GM21423 (cell line): ENCODE measurements around the gene PPP1R1A.

Experiments
- ATAC-seq: cut with Tn5 transposase; IDR thresholded peaks from one replicate; pipeline ENCODE4 v1.9.1; 2021; ENCODE audit warnings: mild to moderate bottlenecking, moderate library complexity; ENCODE audit not compliant: unreplicated experiment

The PPP1R1A gene

GRCh38 chr12:54588110-54588889 lies at the start of gene PPP1R1A:
TSS of gene PPP1R1A (minus strand) at chr12:54588659. CDS start at chr12:54588488, 171 bp downstream.
- no peak for ATAC-seq

GRCh38 chr12:54634795-54635194 lies 46.3 kb upstream of the PPP1R1A start, which contains the start of gene LACRT:
TSS of gene LACRT (minus strand) at chr12:54634895. CDS start at chr12:54634841, 54 bp downstream.
- no peak for ATAC-seq

- ATAC-seq: no peak
These were observed 43.7 kb upstream of the PPP1R1A start for GRCh38 chr12:54631988-54632728.

- ATAC-seq: no peak
These were observed 43.1 kb upstream of the PPP1R1A start for GRCh38 chr12:54631551-54631950.

- ATAC-seq: no peak
These were observed 41.5 kb upstream of the PPP1R1A start for GRCh38 chr12:54629925-54630324.

- ATAC-seq: no peak
These were observed 39.9 kb upstream of the PPP1R1A start for GRCh38 chr12:54628186-54628846.

- no peak for ATAC-seq
These were observed 38.8 kb upstream of the PPP1R1A start for GRCh38 chr12:54627304-54627703.

GRCh38 chr12:54625598-54625997 lies 37.1 kb upstream of the PPP1R1A start:
- no peak for ATAC-seq

- ATAC-seq: no peak
These were observed 36.1 kb upstream of the PPP1R1A start for GRCh38 chr12:54624315-54625279.

- ATAC-seq: no peak
These were observed 34.2 kb upstream of the PPP1R1A start for GRCh38 chr12:54622463-54623183.

GRCh38 chr12:54616933-54617680 lies 28.6 kb upstream of the PPP1R1A start:
- no peak for ATAC-seq

- no peak for ATAC-seq
These were observed 23.8 kb upstream of the PPP1R1A start for GRCh38 chr12:54612225-54612750.

- ATAC-seq: no peak
These were observed 23.3 kb upstream of the PPP1R1A start for GRCh38 chr12:54611715-54612149.

- no peak for ATAC-seq
These were observed 20.3 kb upstream of the PPP1R1A start for GRCh38 chr12:54608769-54609168.

GRCh38 chr12:54608156-54608555 lies 19.7 kb upstream of the PPP1R1A start:
- ATAC-seq: no peak

GRCh38 chr12:54606556-54606955 lies 18.1 kb upstream of the PPP1R1A start:
- no peak for ATAC-seq

GRCh38 chr12:54605138-54605970 lies 16.9 kb upstream of the PPP1R1A start:
- ATAC-seq: no peak

- ATAC-seq: no peak
These were observed 16.0 kb upstream of the PPP1R1A start for GRCh38 chr12:54604436-54604835.
